GM19035 (cell line): ENCODE measurements around the gene ARPC1B.

Experiments
- ATAC-seq: cut with Tn5 transposase; IDR thresholded peaks from one replicate; pipeline ENCODE4 v1.9.1; 2021; ENCODE audit not compliant: unreplicated experiment

Gene ARPC1B

GRCh38 chr7:99387912-99388311, 13.4 kb downstream of the ARPC1B start:
- ATAC-seq = no peak

DNA sequence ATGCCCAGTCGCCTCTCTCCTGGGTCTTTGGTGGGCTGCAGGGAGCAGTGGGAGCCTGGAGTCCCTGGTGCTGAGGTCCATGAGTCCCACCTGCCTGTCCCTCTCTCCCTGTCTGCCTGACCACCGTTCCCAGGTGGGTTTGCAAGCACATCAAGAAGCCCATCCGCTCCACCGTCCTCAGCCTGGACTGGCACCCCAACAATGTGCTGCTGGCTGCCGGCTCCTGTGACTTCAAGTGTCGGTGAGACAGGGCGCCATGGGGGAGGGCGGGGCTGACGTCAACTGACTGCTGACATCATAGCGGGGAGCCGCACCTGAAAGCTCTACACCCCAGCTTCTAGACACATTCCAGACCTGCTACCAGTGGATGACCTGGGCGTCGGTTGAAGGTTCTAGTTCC, 15.2 kb downstream of the ARPC1B start:
- no peak for ATAC-seq

GRCh38 chr7:99390941-99391602, 16.5 kb downstream of the ARPC1B start:
- ATAC-seq = no peak

GRCh38 chr7:99392046-99392445, 17.5 kb downstream of the ARPC1B start:
- no peak for ATAC-seq

DNA sequence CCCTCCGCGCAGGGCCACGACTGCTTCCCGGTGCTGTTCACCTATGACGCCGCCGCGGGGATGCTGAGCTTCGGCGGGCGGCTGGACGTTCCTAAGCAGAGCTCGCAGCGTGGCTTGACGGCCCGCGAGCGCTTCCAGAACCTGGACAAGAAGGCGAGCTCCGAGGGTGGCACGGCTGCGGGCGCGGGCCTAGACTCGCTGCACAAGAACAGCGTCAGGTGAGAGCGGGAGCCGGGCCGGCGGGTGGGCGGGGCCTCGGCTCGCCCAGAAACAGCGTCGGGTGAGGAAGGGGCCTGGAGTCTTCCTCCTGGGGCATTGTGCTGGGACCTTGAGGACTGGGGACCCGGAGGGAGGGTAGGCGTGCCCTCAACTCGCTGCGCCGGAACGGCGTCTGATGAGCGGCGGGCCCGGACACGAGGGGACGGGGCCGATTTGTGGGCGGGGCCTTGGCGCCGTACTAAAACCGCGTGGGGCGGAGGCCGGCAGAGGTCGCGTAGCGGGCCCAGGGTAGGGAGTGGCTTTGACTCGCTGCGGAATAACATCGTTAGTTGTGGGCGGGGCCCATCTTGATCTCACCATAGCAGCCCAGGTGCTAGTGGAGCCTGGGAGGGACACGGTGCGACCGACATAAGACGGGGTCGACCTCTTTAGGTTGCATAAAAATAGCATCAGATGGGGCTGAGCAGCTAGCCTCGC, 18.3 kb downstream of the ARPC1B start:
- no peak for ATAC-seq

DNA sequence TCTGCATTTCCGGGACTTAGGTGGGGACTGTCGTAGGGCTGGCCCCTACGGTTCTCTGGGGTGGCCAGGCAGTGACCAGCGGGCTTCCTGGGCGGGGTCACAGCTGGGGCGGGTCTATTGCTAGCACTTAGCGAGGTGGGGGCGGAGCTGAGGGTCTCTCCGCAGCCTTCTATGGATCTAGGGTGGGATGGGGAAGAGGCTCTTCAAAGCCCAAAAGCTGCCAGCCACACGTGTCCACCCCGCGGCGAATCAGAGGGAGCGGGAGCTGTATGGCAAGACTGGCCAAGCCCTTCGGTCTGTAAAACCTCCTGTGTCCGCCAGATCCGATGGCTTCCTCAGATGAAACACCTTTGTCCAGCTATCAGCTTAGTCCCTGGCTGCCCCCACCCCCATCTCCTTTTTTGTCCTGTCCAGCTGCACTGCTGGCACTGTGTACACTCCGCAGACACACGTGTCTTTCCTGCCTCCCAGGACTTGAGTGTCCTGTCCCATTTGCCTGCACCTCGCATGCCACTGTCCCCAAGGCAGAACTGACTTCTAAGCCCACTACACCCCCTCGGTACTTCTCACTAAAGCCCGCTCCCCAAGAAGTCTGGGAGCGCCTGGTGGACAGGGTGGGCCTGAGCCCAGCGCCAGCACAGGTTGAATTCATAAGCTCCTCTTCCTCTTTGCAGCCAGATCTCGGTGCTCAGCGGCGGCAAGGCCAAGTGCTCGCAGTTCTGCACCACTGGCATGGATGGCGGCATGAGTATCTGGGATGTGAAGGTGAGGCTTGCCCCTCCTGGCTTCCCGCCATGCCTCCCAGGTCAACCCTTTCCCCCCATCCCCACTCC, 19.0 kb downstream of the ARPC1B start:
- ATAC-seq = no peak

DNA sequence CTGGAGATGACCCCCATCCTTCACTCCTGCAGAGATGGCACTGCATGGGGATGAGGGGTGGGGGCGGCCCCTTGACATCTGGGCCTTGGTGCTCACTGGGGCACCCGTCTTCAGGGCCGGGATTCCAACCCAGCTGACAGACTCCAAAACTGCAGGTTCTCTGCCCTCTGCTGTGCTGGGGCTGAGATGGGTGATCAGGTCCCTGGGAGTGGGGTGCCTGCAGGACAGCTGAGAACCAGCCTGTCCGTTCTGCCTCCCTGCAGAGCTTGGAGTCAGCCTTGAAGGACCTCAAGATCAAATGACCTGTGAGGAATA, 19.6 kb downstream of the ARPC1B start:
- ATAC-seq = no peak

- ATAC-seq = no peak
Observed at GRCh38 chr7:99395616-99396327, 21.2 kb downstream of the ARPC1B start.

GRCh38 chr7:99396418-99397296, 22.1 kb downstream of the ARPC1B start:
- ATAC-seq = no peak

DNA sequence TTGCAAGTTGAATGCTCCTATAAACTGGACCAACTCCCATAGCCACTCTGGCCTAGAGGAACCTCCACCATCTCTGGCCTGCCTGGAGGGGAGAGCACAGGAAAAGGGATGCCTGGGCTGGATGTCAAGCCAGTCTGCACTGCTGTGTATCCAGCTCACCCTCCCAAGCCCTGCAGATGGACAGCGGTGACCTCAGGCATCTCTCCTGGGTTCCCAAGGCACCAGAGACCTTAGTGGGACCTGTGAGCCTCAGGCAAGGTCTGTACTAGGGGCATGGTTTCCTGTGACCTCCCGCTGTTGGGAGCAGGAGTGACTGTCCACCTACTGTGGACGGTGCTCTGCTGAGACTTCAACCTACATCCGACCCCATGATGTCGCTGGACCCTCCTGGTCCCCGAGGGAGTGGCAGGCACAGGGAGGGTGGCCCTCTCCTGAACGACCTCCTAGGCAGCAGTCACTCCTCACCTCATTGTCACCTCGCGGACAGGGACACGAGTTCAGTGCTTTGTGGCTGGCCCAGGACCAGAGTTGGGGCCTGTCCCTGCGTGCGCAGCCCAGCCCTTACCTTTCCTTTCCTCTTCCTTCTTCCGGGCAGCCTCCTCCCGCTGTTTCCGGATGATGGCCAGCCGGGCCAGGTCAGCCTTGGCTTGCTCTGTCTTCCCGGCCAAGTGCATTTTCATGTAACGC, 22.9 kb downstream of the ARPC1B start:
- no peak for ATAC-seq

- ATAC-seq = no peak
Observed at GRCh38 chr7:99398891-99399445, 24.4 kb downstream of the ARPC1B start.

DNA sequence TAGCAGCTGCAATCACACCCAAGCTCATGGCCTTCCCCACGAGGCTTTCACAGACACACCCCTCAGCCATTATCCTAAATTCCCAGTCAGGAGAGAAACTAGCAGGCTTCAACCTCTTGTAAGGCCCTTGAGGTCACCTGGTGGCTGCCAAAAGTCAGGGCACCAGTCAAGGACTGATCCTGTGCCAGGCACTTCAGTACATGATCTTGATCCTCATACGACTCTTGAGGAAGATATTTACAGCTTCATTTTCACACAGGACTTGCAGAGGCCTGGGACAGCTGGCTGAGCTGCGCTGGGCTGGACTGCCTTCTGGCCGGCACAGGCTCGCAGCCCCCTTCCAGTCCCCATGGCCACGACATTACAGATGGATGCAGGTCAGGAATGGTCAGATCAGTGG, 25.1 kb downstream of the ARPC1B start:
- ATAC-seq = no peak

DNA sequence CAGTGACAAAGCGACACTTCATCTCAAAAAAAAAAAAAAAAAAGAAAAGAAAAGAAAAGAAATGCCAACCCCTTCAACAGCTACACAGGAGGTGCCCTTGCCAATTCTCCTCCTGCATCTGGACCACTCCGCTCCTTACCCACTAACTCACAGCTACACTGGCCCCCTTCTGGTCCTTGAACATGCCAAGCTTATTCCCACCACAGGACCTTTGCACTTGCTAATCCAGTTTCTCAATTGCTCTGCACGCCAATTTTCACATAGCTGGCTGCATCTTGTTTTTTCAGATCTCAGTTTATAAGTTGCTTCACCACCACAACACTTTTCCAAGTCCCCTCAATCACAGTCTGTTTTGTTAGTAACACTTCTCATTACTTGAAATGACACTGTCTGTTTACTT, 28.3 kb downstream of the ARPC1B start:
- ATAC-seq = no peak

DNA sequence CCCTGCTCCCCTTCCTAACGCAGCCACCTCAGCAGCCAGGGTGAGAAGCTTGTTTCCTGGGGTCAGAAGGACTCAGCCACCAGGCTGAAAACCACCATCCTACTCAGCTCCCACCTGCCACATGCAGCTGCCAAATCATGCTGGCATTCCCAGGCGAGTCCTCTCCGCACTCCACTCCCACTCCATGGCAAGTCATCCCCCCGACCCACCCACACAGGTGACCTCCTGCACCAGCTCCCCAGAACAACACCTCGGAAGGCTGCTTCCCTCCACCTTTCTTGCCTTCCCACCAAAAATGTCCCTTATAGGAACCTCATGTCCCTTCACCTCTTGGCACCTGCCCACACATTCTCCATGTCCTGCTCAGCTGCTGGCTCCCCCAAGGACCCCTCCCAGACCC, 29.2 kb downstream of the ARPC1B start:
- no peak for ATAC-seq

DNA sequence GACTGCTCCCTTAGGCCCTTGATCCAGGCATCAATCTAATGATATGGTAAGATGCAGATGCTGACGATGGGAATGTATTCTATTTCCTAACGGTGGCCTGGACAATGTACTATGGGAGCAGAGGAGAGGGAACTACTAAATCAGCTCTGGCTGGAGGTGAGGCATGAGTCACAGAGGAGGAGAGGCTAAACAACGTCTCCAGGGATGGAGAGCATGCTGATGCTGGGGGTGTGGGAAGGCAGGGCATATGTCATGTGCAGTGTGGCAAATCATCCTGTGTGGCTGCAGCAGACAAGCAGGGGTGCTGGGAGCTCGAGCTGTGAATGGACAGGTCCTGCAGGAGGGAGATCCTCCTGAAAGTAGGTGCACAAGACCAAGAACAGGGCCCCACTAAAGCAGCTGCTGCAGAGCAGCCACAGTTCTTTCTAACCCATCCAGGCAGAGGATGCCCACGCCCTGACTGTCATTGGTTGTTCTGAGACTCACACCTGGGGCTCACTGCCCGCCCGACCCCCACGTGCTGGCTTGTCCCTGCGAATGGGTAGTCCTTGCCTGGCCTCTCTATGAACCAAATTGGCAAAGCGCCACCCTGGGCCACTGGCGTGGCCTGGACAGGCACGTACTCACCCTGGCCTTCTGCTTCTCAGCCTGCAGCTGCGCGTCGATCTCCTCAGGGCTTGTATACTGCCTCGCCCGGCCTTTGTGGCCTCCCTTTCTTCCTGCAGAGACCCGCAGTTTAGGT, 29.9 kb downstream of the ARPC1B start:
- ATAC-seq = no peak

- no peak for ATAC-seq
Observed at GRCh38 chr7:99404977-99405320, 30.4 kb downstream of the ARPC1B start.

DNA sequence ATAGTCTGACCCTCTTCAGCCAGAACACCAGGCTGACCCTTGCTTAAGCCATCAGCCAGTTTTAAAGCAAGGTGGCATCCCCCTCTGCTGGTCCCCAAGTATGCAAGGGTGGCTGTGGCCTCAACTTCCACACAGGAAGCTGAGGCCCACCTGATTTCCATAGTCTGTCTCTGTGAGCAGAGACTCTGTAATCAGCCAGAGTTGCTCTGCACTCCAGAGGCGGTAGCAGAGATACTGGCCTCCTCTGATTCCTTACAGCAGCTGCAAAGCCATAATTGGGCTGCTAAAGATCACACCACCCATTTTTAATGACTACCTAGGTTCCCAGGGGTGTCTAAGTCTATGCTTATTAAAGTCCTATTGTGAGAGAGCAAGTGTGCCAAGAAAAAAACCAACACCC, 32.0 kb downstream of the ARPC1B start:
- no peak for ATAC-seq

GRCh38 chr7:99407872-99408378, 33.4 kb downstream of the ARPC1B start:
- ATAC-seq = peak; percentile 8
